HEK293 (cell line): ENCODE data around the gene NOSIP.

Source experiments
- BCL11A ChIP-seq: fragments of 450-650 bp; formaldehyde crosslinking; IDR thresholded peaks from 2 replicates; pipeline ENCODE4 v1.5.1; 2016; ENCODE audit warnings: low read depth, missing biosample characterization, missing genetic modification characterization
- CTCF ChIP-seq: fragments of 450-650 bp; formaldehyde crosslinking; IDR thresholded peaks from 2 replicates; pipeline ENCODE4 v1.5.1; 2016; ENCODE audit warnings: missing biosample characterization, missing genetic modification characterization
- GFI1B ChIP-seq: fragments of 450-650 bp; formaldehyde crosslinking; IDR thresholded peaks from 2 replicates; pipeline ENCODE4 v1.5.1; 2016; ENCODE audit warnings: missing biosample characterization, missing genetic modification characterization
- GLIS1 ChIP-seq: fragments of 450-650 bp; formaldehyde crosslinking; IDR thresholded peaks from 2 replicates; pipeline ENCODE4 v1.5.1; 2016; ENCODE audit warnings: missing biosample characterization, missing genetic modification characterization
- IKZF3 ChIP-seq: fragments of 450-650 bp; IDR thresholded peaks from 2 replicates; pipeline ENCODE4 v1.5.0; 2018; ENCODE audit warnings: missing biosample characterization, mild to moderate bottlenecking, missing genetic modification characterization, moderate library complexity
- SP3 ChIP-seq: fragments of 450-650 bp; formaldehyde crosslinking; IDR thresholded peaks from 2 replicates; pipeline ENCODE4 v1.5.1; 2016; ENCODE audit warnings: missing biosample characterization, missing genetic modification characterization
- TCF7L2 ChIP-seq: IDR thresholded peaks from 2 replicates; pipeline ENCODE4 v1.6.1; 2011; ENCODE audit warnings: low read depth, mild to moderate bottlenecking, inconsistent platforms, low read length, moderate library complexity, borderline replicate concordance
- YY1 ChIP-seq: fragments of 450-650 bp; formaldehyde crosslinking; IDR thresholded peaks from 2 replicates; pipeline ENCODE4 v1.5.1; 2018; ENCODE audit warnings: missing biosample characterization, missing genetic modification characterization
- ZFP37 ChIP-seq: fragments of 450-650 bp; formaldehyde crosslinking; IDR thresholded peaks from 2 replicates; pipeline ENCODE4 v1.5.1; 2016; ENCODE audit warnings: missing biosample characterization, missing genetic modification characterization
- ZIC2 ChIP-seq: fragments of 450-650 bp; formaldehyde crosslinking; IDR thresholded peaks from 2 replicates; pipeline ENCODE4 v1.5.1; 2016; ENCODE audit warnings: missing biosample characterization, missing genetic modification characterization
- ZNF138 ChIP-seq: fragments of 450-650 bp; formaldehyde crosslinking; IDR thresholded peaks from 2 replicates; pipeline ENCODE4 v1.5.1; 2016; ENCODE audit warnings: missing biosample characterization, missing genetic modification characterization, borderline replicate concordance
- ZNF155 ChIP-seq: fragments of 450-650 bp; formaldehyde crosslinking; IDR thresholded peaks from 2 replicates; pipeline ENCODE4 v1.5.1; 2016; ENCODE audit warnings: missing biosample characterization, missing genetic modification characterization
- ZNF211 ChIP-seq: fragments of 450-650 bp; formaldehyde crosslinking; IDR thresholded peaks from 2 replicates; pipeline ENCODE4 v1.5.1; 2016; ENCODE audit warnings: low read depth, missing biosample characterization, missing genetic modification characterization
- ZNF223 ChIP-seq: fragments of 450-650 bp; formaldehyde crosslinking; IDR thresholded peaks from 2 replicates; pipeline ENCODE4 v1.5.1; 2016; ENCODE audit warnings: missing biosample characterization, missing genetic modification characterization
- ZNF239 ChIP-seq: fragments of 450-650 bp; formaldehyde crosslinking; IDR thresholded peaks from 2 replicates; pipeline ENCODE4 v1.5.1; 2016; ENCODE audit warnings: missing biosample characterization, missing genetic modification characterization
- ZNF24 ChIP-seq: fragments of 450-650 bp; formaldehyde crosslinking; IDR thresholded peaks from 2 replicates; pipeline ENCODE4 v1.5.1; 2016; ENCODE audit warnings: missing biosample characterization, missing genetic modification characterization
- ZNF341 ChIP-seq: fragments of 450-650 bp; formaldehyde crosslinking; IDR thresholded peaks from 2 replicates; pipeline ENCODE4; 2016; ENCODE audit warnings: low read depth, missing biosample characterization, missing genetic modification characterization
- ZNF366 ChIP-seq: fragments of 450-650 bp; formaldehyde crosslinking; conservative IDR thresholded peaks from 2 replicates; pipeline ENCODE4 v1.5.1; 2016; ENCODE audit warnings: missing biosample characterization, missing genetic modification characterization
- ZNF473 ChIP-seq: fragments of 450-650 bp; formaldehyde crosslinking; IDR thresholded peaks from 2 replicates; pipeline ENCODE4 v1.5.1; 2017; ENCODE audit warnings: missing biosample characterization, missing genetic modification characterization
- ZNF544 ChIP-seq: fragments of 450-650 bp; formaldehyde crosslinking; IDR thresholded peaks from 2 replicates; pipeline ENCODE4 v1.5.0; 2017; ENCODE audit warnings: missing biosample characterization, missing genetic modification characterization
- ZNF558 ChIP-seq: fragments of 450-650 bp; formaldehyde crosslinking; IDR thresholded peaks from 2 replicates; pipeline ENCODE4 v1.5.1; 2016; ENCODE audit warnings: missing biosample characterization, missing genetic modification characterization
- ZNF629 ChIP-seq: fragments of 450-650 bp; formaldehyde crosslinking; IDR thresholded peaks from 2 replicates; pipeline ENCODE4 v1.5.1; 2017; ENCODE audit warnings: missing biosample characterization, missing genetic modification characterization
- ZNF654 ChIP-seq: fragments of 450-650 bp; formaldehyde crosslinking; IDR thresholded peaks from 2 replicates; pipeline ENCODE4 v1.5.1; 2016; ENCODE audit warnings: low read depth, missing biosample characterization, missing genetic modification characterization
- ZNF664 ChIP-seq: fragments of 450-650 bp; formaldehyde crosslinking; IDR thresholded peaks from 2 replicates; pipeline ENCODE4 v1.5.1; 2016; ENCODE audit warnings: missing biosample characterization, missing genetic modification characterization
- ZNF707 ChIP-seq: fragments of 450-650 bp; formaldehyde crosslinking; IDR thresholded peaks from 2 replicates; pipeline ENCODE4 v1.5.1; 2016; ENCODE audit warnings: missing biosample characterization, missing genetic modification characterization
- ZNF791 ChIP-seq: fragments of 450-650 bp; formaldehyde crosslinking; IDR thresholded peaks from 2 replicates; pipeline ENCODE4 v1.5.1; 2016; ENCODE audit warnings: missing biosample characterization, missing genetic modification characterization
- ZSCAN5A ChIP-seq: fragments of 450-650 bp; formaldehyde crosslinking; IDR thresholded peaks from 2 replicates; pipeline ENCODE4 v1.5.1; 2016; ENCODE audit warnings: missing biosample characterization, missing genetic modification characterization
- TF ChIP-seq, protein P1 (sequence below): fragments of 450-650 bp; formaldehyde crosslinking; IDR thresholded peaks from 2 replicates; pipeline ENCODE4 v1.5.1; 2016; ENCODE audit warnings: missing biosample characterization, missing genetic modification characterization
- TF ChIP-seq, protein P2 (sequence below): fragments of 450-650 bp; formaldehyde crosslinking; IDR thresholded peaks from 2 replicates; pipeline ENCODE4 v1.5.1; 2016; ENCODE audit warnings: missing biosample characterization, missing genetic modification characterization
- TF ChIP-seq, protein P3 (sequence below): fragments of 450-650 bp; formaldehyde crosslinking; IDR thresholded peaks from 2 replicates; pipeline ENCODE4 v1.5.1; 2016; ENCODE audit warnings: missing biosample characterization, missing genetic modification characterization
- TF ChIP-seq, protein P4 (sequence below): fragments of 450-650 bp; formaldehyde crosslinking; IDR thresholded peaks from 2 replicates; pipeline ENCODE4 v1.5.1; 2016; ENCODE audit warnings: missing biosample characterization, missing genetic modification characterization
- TF ChIP-seq, protein P5 (sequence below): fragments of 450-650 bp; formaldehyde crosslinking; IDR thresholded peaks from 2 replicates; pipeline ENCODE4 v1.5.1; 2016; ENCODE audit warnings: missing biosample characterization, missing genetic modification characterization

The NOSIP gene

GRCh38 chr19:49593233-49594113, 13.1 kb upstream of the NOSIP start (continued):
- TF ChIP-seq ZNF138 (no peak), ZNF558 (tag by site-specific recombination) (no peak), ZFP37 (tag by site-specific recombination) (0 out of 2 replicates have a peak, but pooled peaks have one; percentile 22), ZNF664 (no peak), IKZF3 (no peak), ZNF473 (tag by site-specific recombination) (no peak), TCF7L2 (no peak), SP3 (tag by site-specific recombination) (peak; percentile 98), BCL11A (tag by site-specific recombination) (peak; percentile 60; the same call in 1 of the 2 replicates), ZIC2 (no peak), ZNF544 (tag by site-specific recombination) (no peak), CTCF (tag by site-specific recombination) (no peak), ZNF155 (no peak), ZNF707 (no peak), GLIS1 (tag by site-specific recombination) (peak; percentile 78), ZNF791 (no peak), ZNF629 (tag by site-specific recombination) (no peak; the same call in 1 of the 2 replicates), YY1 (no peak), ZNF239 (tag by site-specific recombination) (no peak), ZNF24 (tag by site-specific recombination) (no peak), ZNF211 (tag by site-specific recombination) (no peak), ZSCAN5A (tag by site-specific recombination) (no peak), ZNF654 (tag by site-specific recombination) (no peak), GFI1B (no peak), ZNF341 (tag by site-specific recombination) (peak; percentile 92), ZNF366 (peak; percentile 72), ZNF223 (no peak)
- TF ChIP-seq, protein P1, sequence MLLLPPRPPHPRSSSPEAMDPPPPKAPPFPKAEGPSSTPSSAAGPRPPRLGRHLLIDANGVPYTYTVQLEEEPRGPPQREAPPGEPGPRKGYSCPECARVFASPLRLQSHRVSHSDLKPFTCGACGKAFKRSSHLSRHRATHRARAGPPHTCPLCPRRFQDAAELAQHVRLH, result no peak
- TF ChIP-seq, protein P2, sequence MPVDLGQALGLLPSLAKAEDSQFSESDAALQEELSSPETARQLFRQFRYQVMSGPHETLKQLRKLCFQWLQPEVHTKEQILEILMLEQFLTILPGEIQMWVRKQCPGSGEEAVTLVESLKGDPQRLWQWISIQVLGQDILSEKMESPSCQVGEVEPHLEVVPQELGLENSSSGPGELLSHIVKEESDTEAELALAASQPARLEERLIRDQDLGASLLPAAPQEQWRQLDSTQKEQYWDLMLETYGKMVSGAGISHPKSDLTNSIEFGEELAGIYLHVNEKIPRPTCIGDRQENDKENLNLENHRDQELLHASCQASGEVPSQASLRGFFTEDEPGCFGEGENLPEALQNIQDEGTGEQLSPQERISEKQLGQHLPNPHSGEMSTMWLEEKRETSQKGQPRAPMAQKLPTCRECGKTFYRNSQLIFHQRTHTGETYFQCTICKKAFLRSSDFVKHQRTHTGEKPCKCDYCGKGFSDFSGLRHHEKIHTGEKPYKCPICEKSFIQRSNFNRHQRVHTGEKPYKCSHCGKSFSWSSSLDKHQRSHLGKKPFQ, result no peak
- TF ChIP-seq, protein P3, sequence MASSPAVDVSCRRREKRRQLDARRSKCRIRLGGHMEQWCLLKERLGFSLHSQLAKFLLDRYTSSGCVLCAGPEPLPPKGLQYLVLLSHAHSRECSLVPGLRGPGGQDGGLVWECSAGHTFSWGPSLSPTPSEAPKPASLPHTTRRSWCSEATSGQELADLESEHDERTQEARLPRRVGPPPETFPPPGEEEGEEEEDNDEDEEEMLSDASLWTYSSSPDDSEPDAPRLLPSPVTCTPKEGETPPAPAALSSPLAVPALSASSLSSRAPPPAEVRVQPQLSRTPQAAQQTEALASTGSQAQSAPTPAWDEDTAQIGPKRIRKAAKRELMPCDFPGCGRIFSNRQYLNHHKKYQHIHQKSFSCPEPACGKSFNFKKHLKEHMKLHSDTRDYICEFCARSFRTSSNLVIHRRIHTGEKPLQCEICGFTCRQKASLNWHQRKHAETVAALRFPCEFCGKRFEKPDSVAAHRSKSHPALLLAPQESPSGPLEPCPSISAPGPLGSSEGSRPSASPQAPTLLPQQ (tag by site-specific recombination), result no peak
- TF ChIP-seq, protein P4, sequence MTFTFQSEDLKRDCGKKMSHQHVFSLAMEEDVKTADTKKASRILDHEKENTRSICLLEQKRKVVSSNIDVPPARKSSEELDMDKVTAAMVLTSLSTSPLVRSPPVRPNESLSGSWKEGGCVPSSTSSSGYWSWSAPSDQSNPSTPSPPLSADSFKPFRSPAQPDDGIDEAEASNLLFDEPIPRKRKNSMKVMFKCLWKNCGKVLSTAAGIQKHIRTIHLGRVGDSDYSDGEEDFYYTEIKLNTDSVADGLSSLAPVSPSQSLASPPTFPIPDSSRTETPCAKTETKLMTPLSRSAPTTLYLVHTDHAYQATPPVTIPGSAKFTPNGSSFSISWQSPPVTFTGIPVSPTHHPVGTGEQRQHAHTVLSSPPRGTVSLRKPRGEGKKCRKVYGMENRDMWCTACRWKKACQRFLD (tag by site-specific recombination), result no peak
- TF ChIP-seq, protein P5, sequence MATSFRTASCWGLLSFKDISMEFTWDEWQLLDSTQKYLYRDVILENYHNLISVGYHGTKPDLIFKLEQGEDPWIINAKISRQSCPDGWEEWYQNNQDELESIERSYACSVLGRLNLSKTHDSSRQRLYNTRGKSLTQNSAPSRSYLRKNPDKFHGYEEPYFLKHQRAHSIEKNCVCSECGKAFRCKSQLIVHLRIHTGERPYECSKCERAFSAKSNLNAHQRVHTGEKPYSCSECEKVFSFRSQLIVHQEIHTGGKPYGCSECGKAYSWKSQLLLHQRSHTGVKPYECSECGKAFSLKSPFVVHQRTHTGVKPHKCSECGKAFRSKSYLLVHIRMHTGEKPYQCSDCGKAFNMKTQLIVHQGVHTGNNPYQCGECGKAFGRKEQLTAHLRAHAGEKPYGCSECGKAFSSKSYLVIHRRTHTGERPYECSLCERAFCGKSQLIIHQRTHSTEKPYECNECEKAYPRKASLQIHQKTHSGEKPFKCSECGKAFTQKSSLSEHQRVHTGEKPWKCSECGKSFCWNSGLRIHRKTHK (tag by site-specific recombination), result no peak
